ENCODE measurements around the gene BRD3. TPM values are rescaled to one million over a fixed set of nuclear protein-coding genes. Genes with fewer than 3 reads are reported as not detected.

BRD3 gene
- total and polyA plus RNA-seq, 2 of the 8 experiments (the other 6 are each of a cell fraction or from before 2014, with no cell fraction given): 31.0 to 82.7 TPM

DNA sequence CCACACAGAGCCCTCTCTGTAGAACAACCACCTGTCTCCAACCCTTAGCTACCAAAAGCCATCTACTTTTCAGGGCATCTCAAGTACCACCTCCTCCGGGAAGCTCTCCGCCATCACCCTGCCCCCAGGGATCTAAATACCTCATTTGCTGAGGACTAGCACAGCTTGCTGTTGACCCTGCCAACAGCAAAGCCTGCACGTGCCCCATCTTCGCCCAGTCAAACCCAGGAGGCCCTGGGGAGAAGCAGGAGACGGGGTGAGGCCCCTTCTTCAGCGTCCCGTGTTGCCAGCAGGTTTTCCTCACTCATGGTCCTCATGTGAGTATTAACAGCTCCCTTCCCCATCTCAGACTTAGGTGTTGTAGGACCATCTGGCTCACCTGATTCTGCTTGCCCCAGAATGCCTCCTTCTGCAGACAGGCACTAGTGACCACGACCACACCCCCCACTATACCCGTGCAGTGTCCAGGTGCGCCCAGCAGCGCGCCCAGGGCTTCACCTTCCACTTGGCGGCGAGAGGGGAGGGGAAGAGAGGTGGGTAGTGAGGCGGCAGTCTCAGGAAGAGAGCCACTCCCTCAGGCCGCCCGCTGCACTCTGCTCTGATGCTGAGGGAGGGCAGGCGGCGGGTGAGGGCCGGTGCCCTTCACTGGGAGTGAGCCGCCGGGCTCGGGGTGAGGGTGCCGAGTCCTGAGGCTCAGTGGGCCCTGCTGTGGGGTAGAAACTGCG is 86.8 kb downstream of the BRD3 start:
- H3K4me3 ChIP-seq (ENCODE audit: extremely low read depth in 1 of 4, insufficient read depth in 2 of 4, low read depth in 3 of 4, low read length in 4 of 4): no peak overlapping the region
- peaks cover 23% of the 10 kb centered on the region for H3K79me1 ChIP-seq (ENCODE audit: low read depth, low read length)
- H3K36me3 ChIP-seq (ENCODE audit: control insufficient read depth in 2 of 4, insufficient read depth in 4 of 4, low read length in 3 of 4): no peaks in the 10 kb centered on the region
- H3K79me2 ChIP-seq (ENCODE audit: control insufficient read depth in 1 of 2, insufficient read depth in 2 of 2, low read length in 2 of 2): peaks cover 15 to 98% of the 10 kb centered on the region in 2 experiments; a peak in 3 of 4 replicates
- H3K4ac ChIP-seq (replicated peaks; ENCODE audit: insufficient read length, low read depth, low read length): no peak overlapping the region
- no peak overlapping the region for H3K23ac ChIP-seq (ENCODE audit: insufficient read length)
- H3K56ac ChIP-seq (replicated peaks; ENCODE audit: insufficient read length, low read depth, low read length): no peak overlapping the region
- no peak overlapping the region for H3K18ac ChIP-seq (ENCODE audit: extremely low read depth, low read length)
- H3K4me1 ChIP-seq (replicated peaks in 1 of 4; ENCODE audit: control insufficient read depth in 3 of 4, insufficient read depth in 4 of 4, low read length in 3 of 4): peaks cover 0 to 16% (median 5%) of the 10 kb centered on the region in 4 experiments; a peak in 5 of 7 replicates
- no peak overlapping the region for H3K4me2 ChIP-seq (ENCODE audit: insufficient read depth in 1 of 2, low read depth in 2 of 2, low read length in 2 of 2)
- H4K20me1 ChIP-seq (replicated peaks in 1 of 2; ENCODE audit: control insufficient read depth in 1 of 2, insufficient read depth in 2 of 2, low read length in 2 of 2): peaks cover 34 to 54% of the 10 kb centered on the region in 2 experiments
- H3K9me3 ChIP-seq (ENCODE audit: insufficient read depth in 2 of 2, low read depth in 1 of 2, low read length in 1 of 2): no peaks in the 10 kb centered on the region
- no peak overlapping the region for H2AK5ac ChIP-seq (ENCODE audit: low read depth, low read length)
- 91% methylated on average over 23 of the region's 25 CpGs; no CpG with 5 or more reads in 1 of the 2 experiments for WGBS, 2 experiments (ENCODE audit: extremely low coverage in 1 of 2, insufficient coverage in 1 of 2, insufficient read length in 1 of 2, insufficient replicate concordance in 2 of 2, low coverage in 1 of 2, low lambda C conversion rate in 2 of 2, missing lambda C conversion rate in 1 of 2)
- H2BK15ac ChIP-seq (ENCODE audit: low read length): no peak overlapping the region
- no peak overlapping the region for H2AFZ ChIP-seq (ENCODE audit: low read length)
- H3K23me2 ChIP-seq (ENCODE audit: low read depth, low read length): no peaks in the 10 kb centered on the region
- ChIA-PET CTCF (ENCODE audit: partially characterized antibody) (interaction anchor here (0.7 to 3.7 kb wide), 7 partner anchors 10 to 192 kb away, joined by 3 to 21 read pairs (median 3); no protein-coding TSS in a partner anchor), POLR2A (ENCODE audit: partially characterized antibody) (interaction anchor here (1.1 to 1.3 kb wide), 3 partner anchors 10 to 88 kb away, joined by 3 to 4 read pairs (median 3); no protein-coding TSS in a partner anchor)
- no peak overlapping the region for H4K5ac ChIP-seq (ENCODE audit: insufficient read length, low read depth, low read length)
- H3K27ac ChIP-seq (ENCODE audit: low read depth, low read length): no peak overlapping the region
- H4K91ac ChIP-seq (replicated peaks; ENCODE audit: insufficient read length, low read length): no peak overlapping the region
- DNase-seq (ENCODE audit: low read depth in 1 of 2, low spot score in 2 of 2) (no peak), FAIRE-seq (no peak)
- H3K14ac ChIP-seq (ENCODE audit: insufficient read length): no peak overlapping the region
- no peak overlapping the region for H2BK20ac ChIP-seq (ENCODE audit: low read length)
- H3K27me3 ChIP-seq (replicated peaks in 1 of 4; ENCODE audit: control insufficient read depth in 3 of 4, extremely low read depth in 1 of 4, insufficient read depth in 3 of 4, low read length in 3 of 4): no peaks in the 10 kb centered on the region
- H2BK12ac ChIP-seq (ENCODE audit: low read depth, low read length): no peak overlapping the region
- no peak overlapping the region for H4K8ac ChIP-seq (ENCODE audit: extremely low read depth, insufficient read depth, low read length)
- H2BK120ac ChIP-seq (replicated peaks; ENCODE audit: low read depth, low read length): no peak overlapping the region
- H3K9ac ChIP-seq (replicated peaks in 1 of 4; ENCODE audit: extremely low read depth in 1 of 4, low read depth in 3 of 4, low read length in 3 of 4): no peak overlapping the region
- H2BK5ac ChIP-seq (ENCODE audit: low read depth, low read length): no peak overlapping the region
- TF ChIP-seq SRF (IDR thresholded peaks at IDR 0.05; ENCODE audit: low read depth, low read length) (no peak), SP1 (IDR thresholded peaks at IDR 0.05; ENCODE audit: low read depth, low read length) (no peak), SIX5 (IDR thresholded peaks at IDR 0.05; ENCODE audit: low read depth, low read length) (no peak), TCF12 (IDR thresholded peaks at IDR 0.05; ENCODE audit: low read depth, low read length) (no peak), MAFK (IDR thresholded peaks at IDR 0.05; ENCODE audit: low read depth, low read length) (no peak), KDM4A (IDR thresholded peaks at IDR 0.05; ENCODE audit: low read depth, low read length, severe bottlenecking) (no peak), FOSL1 (IDR thresholded peaks at IDR 0.05; ENCODE audit: insufficient read depth, low read depth, low read length) (no peak), RXRA (IDR thresholded peaks at IDR 0.05; ENCODE audit: insufficient read depth, low read depth, low read length) (no peak), TAF7 (optimal IDR thresholded peaks at IDR 0.05; ENCODE audit: borderline replicate concordance, low read depth, low read length) (no peak)
- TF ChIP-seq, protein P1, sequence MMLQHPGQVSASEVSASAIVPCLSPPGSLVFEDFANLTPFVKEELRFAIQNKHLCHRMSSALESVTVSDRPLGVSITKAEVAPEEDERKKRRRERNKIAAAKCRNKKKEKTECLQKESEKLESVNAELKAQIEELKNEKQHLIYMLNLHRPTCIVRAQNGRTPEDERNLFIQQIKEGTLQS (IDR thresholded peaks at IDR 0.05; ENCODE audit: insufficient read depth, low read depth, low read length): no peak
- TF ChIP-seq, protein P2, sequence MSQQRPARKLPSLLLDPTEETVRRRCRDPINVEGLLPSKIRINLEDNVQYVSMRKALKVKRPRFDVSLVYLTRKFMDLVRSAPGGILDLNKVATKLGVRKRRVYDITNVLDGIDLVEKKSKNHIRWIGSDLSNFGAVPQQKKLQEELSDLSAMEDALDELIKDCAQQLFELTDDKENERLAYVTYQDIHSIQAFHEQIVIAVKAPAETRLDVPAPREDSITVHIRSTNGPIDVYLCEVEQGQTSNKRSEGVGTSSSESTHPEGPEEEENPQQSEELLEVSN (IDR thresholded peaks at IDR 0.05): no peak
